SJSA1 (cell line): ENCODE results near the gene TNFAIP8L1. TPM values are rescaled to one million over a fixed set of nuclear protein-coding genes. Genes with fewer than 3 reads are reported as not detected.

Experiments used
- DNase-seq, 2 experiments: peaks; one replicate each; pipeline ENCODE4 v3.0.0-alpha.2; 2015 to 2020; ENCODE audit warnings: low spot score in 2 of 2, low read depth in 1 of 2
- H3K27ac ChIP-seq: fragments of 250-450 bp; sonication (Bioruptor Pico); 2 replicates; pipeline ENCODE4 v1.5.1; 2020; ENCODE audit warnings: mild to moderate bottlenecking, moderate library complexity
- H3K27me3 ChIP-seq: fragments of 250-450 bp; sonication (Bioruptor Pico); replicated peaks from 2 replicates; pipeline ENCODE4 v1.5.1; 2020; ENCODE audit warnings: mild to moderate bottlenecking, moderate library complexity
- H3K36me3 ChIP-seq: fragments of 250-450 bp; sonication (Bioruptor Pico); 2 replicates; pipeline ENCODE4 v1.5.1; 2020; ENCODE audit warnings: mild to moderate bottlenecking
- H3K4me1 ChIP-seq: fragments of 250-450 bp; sonication (Bioruptor Pico); replicated peaks from 2 replicates; pipeline ENCODE4 v1.6.1; 2021; ENCODE audit warnings: mild to moderate bottlenecking
- H3K4me3 ChIP-seq: fragments of 250-450 bp; sonication (Bioruptor Pico); 2 replicates; pipeline ENCODE4 v1.5.1; 2020; ENCODE audit warnings: mild to moderate bottlenecking
- H3K9me3 ChIP-seq: fragments of 250-450 bp; sonication (Bioruptor Pico); replicated peaks from 2 replicates; pipeline ENCODE4 v1.5.1; 2020; ENCODE audit warnings: mild to moderate bottlenecking
- total RNA-seq: library from RNA; depleted of rRNA; stranded (reverse); fragments of >200 nt; shearing (Covaris generic); gene quantifications from 2 replicates; pipeline ENCODE4 v1.2.3, GENCODE V29; 2014

Gene TNFAIP8L1
- total RNA-seq, 1 experiment from 2014 or later, result 5.0 TPM

GRCh38 chr19:4624733-4625362, 14.5 kb upstream of the TNFAIP8L1 start:
- H3K27ac ChIP-seq, result no peak overlapping the region
- no peaks in the 10 kb centered on the region for H3K9me3 ChIP-seq
- H3K4me3 ChIP-seq, result no peak overlapping the region
- H3K36me3 ChIP-seq, result no peaks in the 10 kb centered on the region
- no peak for DNase-seq
- no peaks in the 10 kb centered on the region for H3K4me1 ChIP-seq
- H3K27me3 ChIP-seq, result peaks cover 14% of the 10 kb centered on the region; the same call in 1 of the 2 replicates

GRCh38 chr19:4633140-4633967, 6.0 kb upstream of the TNFAIP8L1 start:
- Histone ChIP-seq H3K27ac (no peak overlapping the region), H3K4me1 (peaks cover 29% of the 10 kb centered on the region)

GRCh38 chr19:4635754-4636116, 3.6 kb upstream of the TNFAIP8L1 start:
- Histone ChIP-seq H3K4me1 (peaks cover 45% of the 10 kb centered on the region), H3K27me3 (no peaks in the 10 kb centered on the region), H3K27ac (peak overlapping the region; percentile 55; the same call in 1 of the 2 replicates), H3K36me3 (no peaks in the 10 kb centered on the region), H3K4me3 (peak overlapping the region; percentile 34), H3K9me3 (no peaks in the 10 kb centered on the region)
- DNase-seq, result no peak

More at GRCh38 chr19:4633140-4633967, 6.0 kb upstream of the TNFAIP8L1 start:
- peak; percentile 49 to 71 for DNase-seq
- H3K36me3 ChIP-seq, result no peaks in the 10 kb centered on the region
- no peak overlapping the region for H3K4me3 ChIP-seq
- H3K27me3 ChIP-seq, result no peaks in the 10 kb centered on the region
- no peaks in the 10 kb centered on the region for H3K9me3 ChIP-seq

GRCh38 chr19:4636151-4636717, 3.1 kb upstream of the TNFAIP8L1 start:
- Histone ChIP-seq H3K4me1 (peaks cover 45% of the 10 kb centered on the region), H3K27ac (peak overlapping the region; percentile 55; the same call in 1 of the 2 replicates), H3K9me3 (no peaks in the 10 kb centered on the region), H3K36me3 (no peaks in the 10 kb centered on the region), H3K4me3 (peak overlapping the region; percentile 34), H3K27me3 (no peaks in the 10 kb centered on the region)
- DNase-seq, result peak; percentile 63 to 71

- Histone ChIP-seq H3K4me1 (peaks cover 45% of the 10 kb centered on the region), H3K27ac (no peak overlapping the region), H3K27me3 (no peaks in the 10 kb centered on the region), H3K36me3 (no peaks in the 10 kb centered on the region), H3K9me3 (no peaks in the 10 kb centered on the region), H3K4me3 (no peak overlapping the region; the same call in 1 of the 2 replicates)
- DNase-seq, result no peak
Measured at GRCh38 chr19:4636761-4637160, 2.6 kb upstream of the TNFAIP8L1 start.

GRCh38 chr19:4638317-4638716, 999 bp upstream of the TNFAIP8L1 start:
- no peaks in the 10 kb centered on the region for H3K27me3 ChIP-seq
- H3K9me3 ChIP-seq, result no peaks in the 10 kb centered on the region
- H3K27ac ChIP-seq, result no peak overlapping the region
- H3K4me1 ChIP-seq, result peaks cover 44% of the 10 kb centered on the region
- no peak overlapping the region for H3K4me3 ChIP-seq
- no peak for DNase-seq
- no peaks in the 10 kb centered on the region for H3K36me3 ChIP-seq

- H3K4me3 ChIP-seq, result peak overlapping the region; percentile 76
- no peak overlapping the region for H3K27ac ChIP-seq
- no peaks in the 10 kb centered on the region for H3K9me3 ChIP-seq
- peaks cover 30% of the 10 kb centered on the region for H3K4me1 ChIP-seq
- DNase-seq, result peak in 1 of 2 experiments; percentile 19
- no peaks in the 10 kb centered on the region for H3K27me3 ChIP-seq
- no peaks in the 10 kb centered on the region for H3K36me3 ChIP-seq
Measured at GRCh38 chr19:4639531-4640246, 373 bp downstream of the TNFAIP8L1 start.

GRCh38 chr19:4640247-4641000, 1.1 kb downstream of the TNFAIP8L1 start:
- peak overlapping the region; percentile 76 for H3K4me3 ChIP-seq

GRCh38 chr19:4641132-4641531, 1.8 kb downstream of the TNFAIP8L1 start:
- Histone ChIP-seq H3K4me1 (peaks cover 21% of the 10 kb centered on the region), H3K27ac (no peak overlapping the region), H3K36me3 (no peaks in the 10 kb centered on the region), H3K27me3 (no peaks in the 10 kb centered on the region), H3K4me3 (no peak overlapping the region), H3K9me3 (no peaks in the 10 kb centered on the region)
- no peak for DNase-seq

More at GRCh38 chr19:4640247-4641000, 1.1 kb downstream of the TNFAIP8L1 start:
- Histone ChIP-seq H3K36me3 (no peaks in the 10 kb centered on the region), H3K27me3 (no peaks in the 10 kb centered on the region), H3K9me3 (no peaks in the 10 kb centered on the region), H3K27ac (no peak overlapping the region), H3K4me1 (peaks cover 25% of the 10 kb centered on the region)
- DNase-seq, result no peak

- Histone ChIP-seq H3K36me3 (no peaks in the 10 kb centered on the region), H3K4me3 (no peak overlapping the region), H3K27ac (no peak overlapping the region), H3K27me3 (no peaks in the 10 kb centered on the region), H3K9me3 (no peaks in the 10 kb centered on the region), H3K4me1 (peaks cover 15% of the 10 kb centered on the region)
- no peak for DNase-seq
Measured at GRCh38 chr19:4642625-4643024, 3.3 kb downstream of the TNFAIP8L1 start.

GRCh38 chr19:4645718-4646117, 6.4 kb downstream of the TNFAIP8L1 start:
- DNase-seq, result no peak
- Histone ChIP-seq H3K4me3 (no peak overlapping the region), H3K9me3 (no peaks in the 10 kb centered on the region), H3K27me3 (no peaks in the 10 kb centered on the region), H3K4me1 (no peaks in the 10 kb centered on the region), H3K36me3 (peaks cover 5% of the 10 kb centered on the region; the same call in 1 of the 2 replicates), H3K27ac (no peak overlapping the region)

- Histone ChIP-seq H3K27ac (no peak overlapping the region), H3K36me3 (peaks cover 20% of the 10 kb centered on the region), H3K9me3 (no peaks in the 10 kb centered on the region), H3K4me1 (no peaks in the 10 kb centered on the region), H3K4me3 (no peak overlapping the region), H3K27me3 (no peaks in the 10 kb centered on the region)
- no peak for DNase-seq
Measured at GRCh38 chr19:4647676-4648644, 8.6 kb downstream of the TNFAIP8L1 start.
